Right ventricle myocardium superior (tissue), 1 donor: ENCODE results near the gene CLEC18B. TPM values are rescaled to one million over a fixed set of nuclear protein-coding genes. Genes with fewer than 3 reads are reported as not detected.
"Not testable (repeated sequence)": the region's sequence is repeated elsewhere in the genome, so short reads cannot be mapped to it uniquely, and the experiment has no call there.

Experiments
- ATAC-seq: fragments of 200-7000 bp; cut with Tn5 transposase; one replicate; pipeline ENCODE4 v1.9.1; 2020; ENCODE audit warnings: mild to moderate bottlenecking; ENCODE audit not compliant: poor library complexity
- DNase-seq: peaks from one replicate; pipeline ENCODE4 v3.0.0-alpha.2; 2020
- intact Hi-C: fragments of 100-400 bp; cut with DNase I; formaldehyde crosslinking; loops from one replicate; pipeline ENCODE4 v1.11.2; 2022
- total RNA-seq: library from RNA; stranded (reverse); fragmentation: NEBNext Ultra II Directional; extraction: Animal tissue kit (Norgen Biotek cat#: 25700); gene quantifications from one replicate; pipeline ENCODE4 v1.2.1, GENCODE V29; 2021
- donor health status: DM: no; HTN: yes; CAD: no; lungs with severe emphysema.

Gene CLEC18B
- total RNA-seq, 1 donor from 2014 or later: 0.32 TPM

- ATAC-seq (no peak), DNase-seq (no peak)
- intact Hi-C loops: no loop called here
These were observed 28.2 kb upstream of the CLEC18B start for GRCh38 chr16:74449470-74449869.

GRCh38 chr16:74448990-74449389 is 27.7 kb upstream of the CLEC18B start:
- ATAC-seq: peak; percentile 94
- intact Hi-C loops: no loop called here
- peak; percentile 72 for DNase-seq

- ATAC-seq (no peak), DNase-seq (no peak)
- intact Hi-C loops: no loop called here
These were observed 26.3 kb upstream of the CLEC18B start for GRCh38 chr16:74447578-74447977.

- ATAC-seq (no peak), DNase-seq (no peak)
- intact Hi-C loops: no loop called here
These were observed 25.6 kb upstream of the CLEC18B start for GRCh38 chr16:74446866-74447265.

- intact Hi-C loops, DNase-seq, ATAC-seq: not testable (repeated sequence)
These were observed 22.5 kb upstream of the CLEC18B start for GRCh38 chr16:74443624-74444346.

- intact Hi-C loops: no loop called here
- no peak for DNase-seq
- ATAC-seq: no peak
These were observed 18.4 kb upstream of the CLEC18B start for GRCh38 chr16:74439685-74440084.

- intact Hi-C loops: no loop called here
- ATAC-seq (no peak), DNase-seq (no peak)
These were observed 17.3 kb upstream of the CLEC18B start for GRCh38 chr16:74438492-74438979.

GRCh38 chr16:74431516-74431915 is 10.2 kb upstream of the CLEC18B start:
- DNase-seq: no peak
- intact Hi-C loops: no loop called here
- no peak for ATAC-seq

- peak; percentile 83 for ATAC-seq
- DNase-seq: peak; percentile 77
- intact Hi-C loops: not testable (repeated sequence)
These were observed 8.9 kb upstream of the CLEC18B start for GRCh38 chr16:74430036-74430712.

- ATAC-seq, intact Hi-C loops, DNase-seq: not testable (repeated sequence)
These were observed 7.2 kb upstream of the CLEC18B start for GRCh38 chr16:74428493-74428892.

- intact Hi-C loops, DNase-seq, ATAC-seq: not testable (repeated sequence)
These were observed 4.5 kb upstream of the CLEC18B start for GRCh38 chr16:74425751-74426150.

- DNase-seq, ATAC-seq, intact Hi-C loops: not testable (repeated sequence)
These were observed 2.4 kb upstream of the CLEC18B start for GRCh38 chr16:74423721-74424120.

GRCh38 chr16:74422086-74422485 is 808 bp upstream of the CLEC18B start:
- intact Hi-C loops, ATAC-seq, DNase-seq: not testable (repeated sequence)

- intact Hi-C loops, ATAC-seq, DNase-seq: not testable (repeated sequence)
These were observed 156 bp upstream of the CLEC18B start for GRCh38 chr16:74421482-74421785.

GRCh38 chr16:74419811-74420210 is 1.5 kb downstream of the CLEC18B start:
- intact Hi-C loops, DNase-seq, ATAC-seq: not testable (repeated sequence)

GRCh38 chr16:74417897-74418296 is 3.4 kb downstream of the CLEC18B start:
- intact Hi-C loops, ATAC-seq, DNase-seq: not testable (repeated sequence)

GRCh38 chr16:74413920-74414319 is 7.4 kb downstream of the CLEC18B start:
- intact Hi-C loops: not testable (repeated sequence)

GRCh38 chr16:74413485-74413884 is 7.8 kb downstream of the CLEC18B start:
- DNase-seq, intact Hi-C loops: not testable (repeated sequence)

More at GRCh38 chr16:74413920-74414319, 7.4 kb downstream of the CLEC18B start:
- not testable (repeated sequence) for DNase-seq, ATAC-seq

GRCh38 chr16:74412775-74413390 is 8.4 kb downstream of the CLEC18B start:
- ATAC-seq, intact Hi-C loops, DNase-seq: not testable (repeated sequence)

More at GRCh38 chr16:74413485-74413884, 7.8 kb downstream of the CLEC18B start:
- ATAC-seq: not testable (repeated sequence)
